Measurements from ENCODE around the gene NEK1. TPM values are rescaled to one million over a fixed set of nuclear protein-coding genes. Genes with fewer than 3 reads are reported as not detected.

The NEK1 gene
- total and polyA plus RNA-seq, 2 of the 8 experiments (the other 6 are each of a cell fraction or from before 2014, with no cell fraction given) = 3.9 to 11.7 TPM

DNA sequence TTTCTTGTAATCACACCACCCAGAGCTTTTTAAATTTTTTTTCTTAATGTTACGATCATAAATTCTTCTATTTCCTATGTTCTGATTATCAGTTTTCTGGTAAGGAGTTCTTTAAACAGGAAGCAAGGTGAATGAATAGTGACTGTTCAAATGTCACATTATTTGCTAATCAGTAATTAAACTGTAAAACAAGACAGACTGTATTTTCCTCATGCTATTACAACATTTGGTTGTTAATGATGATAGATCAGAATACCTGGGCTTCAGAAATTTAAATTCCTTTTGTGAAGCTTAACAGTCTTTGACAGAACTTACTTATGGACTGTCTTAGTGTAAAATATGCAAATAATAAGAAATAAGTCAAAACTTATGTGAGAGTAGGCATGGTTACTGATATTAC, 49.4 kb upstream of the NEK1 start (continued):
- TF ChIP-seq CHD7 (IDR thresholded peaks at IDR 0.05; ENCODE audit: insufficient replicate concordance, low read length) = no peak
- no peak for TF ChIP-seq CTCF (IDR thresholded peaks at IDR 0.05; ENCODE audit: control extremely low read depth in 1 of 3, insufficient read depth in 1 of 3, low read depth in 1 of 3, low read length in 3 of 3)
- no peak for TF ChIP-seq SUZ12 (IDR thresholded peaks at IDR 0.05; ENCODE audit: low read length)
- TF ChIP-seq RBBP5 (IDR thresholded peaks at IDR 0.05; ENCODE audit: borderline replicate concordance, low read depth, low read length) = no peak
- no peak for TF ChIP-seq TBP (IDR thresholded peaks at IDR 0.05; ENCODE audit: low read depth, low read length)
- TF ChIP-seq KDM4A (IDR thresholded peaks at IDR 0.05; ENCODE audit: low read depth, low read length, severe bottlenecking) = no peak
